ENCODE measurements around the gene MSL3B.

MSL3B gene

GRCh38 chr2:233846387-233847247 is 21.6 kb downstream of the MSL3B start:
- Histone ChIP-seq H3K4me3 (ENCODE audit: insufficient read depth, low read depth, low read length) (no peak overlapping the region), H3K36me3 (replicated peaks; ENCODE audit: control insufficient read depth, insufficient read depth, low read length) (peaks cover 82% of the 10 kb centered on the region), H3K27me3 (ENCODE audit: control insufficient read depth, insufficient read depth, low read length) (no peaks in the 10 kb centered on the region)
- no peak for DNase-seq

GRCh38 chr2:233845301-233846060 is 22.7 kb downstream of the MSL3B start:
- peaks cover 85% of the 10 kb centered on the region for H3K36me3 ChIP-seq (replicated peaks; ENCODE audit: control insufficient read depth, insufficient read depth, low read length)
- H3K4me3 ChIP-seq (ENCODE audit: insufficient read depth, low read depth, low read length): no peak overlapping the region
- no peaks in the 10 kb centered on the region for H3K27me3 ChIP-seq (ENCODE audit: control insufficient read depth, insufficient read depth, low read length)
- no peak for DNase-seq

GRCh38 chr2:233844836-233845235 is 23.4 kb downstream of the MSL3B start:
- H3K4me3 ChIP-seq (ENCODE audit: insufficient read depth, low read depth, low read length): no peak overlapping the region
- DNase-seq: no peak
- peaks cover 87% of the 10 kb centered on the region for H3K36me3 ChIP-seq (replicated peaks; ENCODE audit: control insufficient read depth, insufficient read depth, low read length)
- H3K27me3 ChIP-seq (ENCODE audit: control insufficient read depth, insufficient read depth, low read length): no peaks in the 10 kb centered on the region

- DNase-seq: no peak
- Histone ChIP-seq H3K4me3 (ENCODE audit: insufficient read depth, low read depth, low read length) (no peak overlapping the region), H3K27me3 (ENCODE audit: control insufficient read depth, insufficient read depth, low read length) (no peaks in the 10 kb centered on the region), H3K36me3 (replicated peaks; ENCODE audit: control insufficient read depth, insufficient read depth, low read length) (peaks cover 87% of the 10 kb centered on the region)
Observed at GRCh38 chr2:233844064-233844807, 23.9 kb downstream of the MSL3B start.

- no peaks in the 10 kb centered on the region for H3K27me3 ChIP-seq (ENCODE audit: control insufficient read depth, insufficient read depth, low read length)
- peaks cover 74% of the 10 kb centered on the region for H3K36me3 ChIP-seq (replicated peaks; ENCODE audit: control insufficient read depth, insufficient read depth, low read length)
- H3K4me3 ChIP-seq (ENCODE audit: insufficient read depth, low read depth, low read length): no peak overlapping the region
- DNase-seq: no peak
Observed at GRCh38 chr2:233841183-233841582, 27.0 kb downstream of the MSL3B start.

GRCh38 chr2:233840520-233840919 is 27.7 kb downstream of the MSL3B start:
- no peak for DNase-seq
- Histone ChIP-seq H3K27me3 (ENCODE audit: control insufficient read depth, insufficient read depth, low read length) (no peaks in the 10 kb centered on the region), H3K4me3 (ENCODE audit: insufficient read depth, low read depth, low read length) (no peak overlapping the region), H3K36me3 (replicated peaks; ENCODE audit: control insufficient read depth, insufficient read depth, low read length) (peaks cover 78% of the 10 kb centered on the region)

GRCh38 chr2:233839447-233839820 is 28.8 kb downstream of the MSL3B start:
- H3K27me3 ChIP-seq (ENCODE audit: control insufficient read depth, insufficient read depth, low read length): no peaks in the 10 kb centered on the region
- no peak for DNase-seq
- H3K36me3 ChIP-seq (replicated peaks; ENCODE audit: control insufficient read depth, insufficient read depth, low read length): peaks cover 70% of the 10 kb centered on the region
- H3K4me3 ChIP-seq (ENCODE audit: insufficient read depth, low read depth, low read length): no peak overlapping the region

- H3K27me3 ChIP-seq (ENCODE audit: control insufficient read depth, insufficient read depth, low read length): no peaks in the 10 kb centered on the region
- H3K4me3 ChIP-seq (ENCODE audit: insufficient read depth, low read depth, low read length): no peak overlapping the region
- DNase-seq: no peak
- peaks cover 67% of the 10 kb centered on the region for H3K36me3 ChIP-seq (replicated peaks; ENCODE audit: control insufficient read depth, insufficient read depth, low read length)
Observed at GRCh38 chr2:233838726-233839446, 29.3 kb downstream of the MSL3B start.

- no peak overlapping the region for H3K4me3 ChIP-seq (ENCODE audit: insufficient read depth, low read depth, low read length)
- no peak for DNase-seq
- peaks cover 61% of the 10 kb centered on the region for H3K36me3 ChIP-seq (replicated peaks; ENCODE audit: control insufficient read depth, insufficient read depth, low read length)
- no peaks in the 10 kb centered on the region for H3K27me3 ChIP-seq (ENCODE audit: control insufficient read depth, insufficient read depth, low read length)
Observed at GRCh38 chr2:233838251-233838650, 29.9 kb downstream of the MSL3B start.

GRCh38 chr2:233837694-233838229 is 30.4 kb downstream of the MSL3B start:
- Histone ChIP-seq H3K4me3 (ENCODE audit: insufficient read depth, low read depth, low read length) (no peak overlapping the region), H3K27me3 (ENCODE audit: control insufficient read depth, insufficient read depth, low read length) (no peaks in the 10 kb centered on the region), H3K36me3 (replicated peaks; ENCODE audit: control insufficient read depth, insufficient read depth, low read length) (peaks cover 57% of the 10 kb centered on the region)
- no peak for DNase-seq

GRCh38 chr2:233836359-233836758 is 31.8 kb downstream of the MSL3B start:
- Histone ChIP-seq H3K36me3 (replicated peaks; ENCODE audit: control insufficient read depth, insufficient read depth, low read length) (peaks cover 45% of the 10 kb centered on the region), H3K27me3 (ENCODE audit: control insufficient read depth, insufficient read depth, low read length) (no peaks in the 10 kb centered on the region), H3K4me3 (ENCODE audit: insufficient read depth, low read depth, low read length) (no peak overlapping the region)
- DNase-seq: no peak

GRCh38 chr2:233835230-233836186 is 32.7 kb downstream of the MSL3B start:
- Histone ChIP-seq H3K4me3 (ENCODE audit: insufficient read depth, low read depth, low read length) (no peak overlapping the region), H3K27me3 (ENCODE audit: control insufficient read depth, insufficient read depth, low read length) (no peaks in the 10 kb centered on the region), H3K36me3 (replicated peaks; ENCODE audit: control insufficient read depth, insufficient read depth, low read length) (peaks cover 36% of the 10 kb centered on the region)
- no peak for DNase-seq

GRCh38 chr2:233833345-233833744 is 34.8 kb downstream of the MSL3B start:
- no peak for DNase-seq
- H3K4me3 ChIP-seq (ENCODE audit: insufficient read depth, low read depth, low read length): no peak overlapping the region
- H3K27me3 ChIP-seq (ENCODE audit: control insufficient read depth, insufficient read depth, low read length): no peaks in the 10 kb centered on the region
- peaks cover 16% of the 10 kb centered on the region for H3K36me3 ChIP-seq (replicated peaks; ENCODE audit: control insufficient read depth, insufficient read depth, low read length)

Data from H7 (cell line).